HCT116 (cell line): ENCODE measurements around the gene NR1H4.

Source experiments
- CTCF ChIP-seq, 3 experiments: fragments of 200-600 bp in 1 of 3; sonication (generic) in 1 of 3; IDR thresholded peaks in 2 of 3; conservative IDR thresholded peaks in 1 of 3; 2 replicates each; pipeline ENCODE4 v1.5.1; 2012 to 2017; ENCODE audit warnings: low read depth in 2 of 3, low read length in 2 of 3, antibody characterized with exemption in 1 of 3, borderline replicate concordance in 1 of 3, control low read depth in 1 of 3, mild to moderate bottlenecking in 1 of 3, mixed read lengths in 1 of 3, mixed run types in 1 of 3, moderate library complexity in 1 of 3; ENCODE audit not compliant: insufficient read depth in 1 of 3
- EZH2 ChIP-seq: fragments of 200-600 bp; sonication (generic); IDR thresholded peaks from 2 replicates; pipeline ENCODE4 v1.6.1; 2017; ENCODE audit warnings: antibody characterized with exemption, mixed run types
- POLR2A ChIP-seq: IDR thresholded peaks from 2 replicates; pipeline ENCODE4 v1.7.0; 2011; ENCODE audit warnings: borderline replicate concordance; ENCODE audit not compliant: insufficient read depth, insufficient read length; ENCODE audit errors: extremely low read depth
- RAD21 ChIP-seq: IDR thresholded peaks from 2 replicates; pipeline ENCODE4 v1.6.1; 2012; ENCODE audit warnings: low read depth, mild to moderate bottlenecking
- ZFX ChIP-seq: fragments of 450-650 bp; IDR thresholded peaks from 2 replicates; pipeline ENCODE4 v1.6.1; 2017

GRCh38 chr12:100610666-100611430 lies 137.2 kb downstream of the NR1H4 start:
- TF ChIP-seq CTCF (IDR thresholded peaks at IDR 0.05 in 2 of 3, conservative IDR thresholded peaks at IDR 0.05 in 1 of 3; ENCODE audit: borderline replicate concordance in 1 of 3, insufficient read depth in 1 of 3, low read depth in 2 of 3, low read length in 2 of 3) (no peak), EZH2 (no peak), ZFX (no peak), RAD21 (no peak), POLR2A (no peak)
